ENCODE measurements around the gene SGTA.
A peak's percentile ranks its signal among the peaks of the same experiment; 100 is the strongest.

SGTA gene, protein sequence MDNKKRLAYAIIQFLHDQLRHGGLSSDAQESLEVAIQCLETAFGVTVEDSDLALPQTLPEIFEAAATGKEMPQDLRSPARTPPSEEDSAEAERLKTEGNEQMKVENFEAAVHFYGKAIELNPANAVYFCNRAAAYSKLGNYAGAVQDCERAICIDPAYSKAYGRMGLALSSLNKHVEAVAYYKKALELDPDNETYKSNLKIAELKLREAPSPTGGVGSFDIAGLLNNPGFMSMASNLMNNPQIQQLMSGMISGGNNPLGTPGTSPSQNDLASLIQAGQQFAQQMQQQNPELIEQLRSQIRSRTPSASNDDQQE

DNA sequence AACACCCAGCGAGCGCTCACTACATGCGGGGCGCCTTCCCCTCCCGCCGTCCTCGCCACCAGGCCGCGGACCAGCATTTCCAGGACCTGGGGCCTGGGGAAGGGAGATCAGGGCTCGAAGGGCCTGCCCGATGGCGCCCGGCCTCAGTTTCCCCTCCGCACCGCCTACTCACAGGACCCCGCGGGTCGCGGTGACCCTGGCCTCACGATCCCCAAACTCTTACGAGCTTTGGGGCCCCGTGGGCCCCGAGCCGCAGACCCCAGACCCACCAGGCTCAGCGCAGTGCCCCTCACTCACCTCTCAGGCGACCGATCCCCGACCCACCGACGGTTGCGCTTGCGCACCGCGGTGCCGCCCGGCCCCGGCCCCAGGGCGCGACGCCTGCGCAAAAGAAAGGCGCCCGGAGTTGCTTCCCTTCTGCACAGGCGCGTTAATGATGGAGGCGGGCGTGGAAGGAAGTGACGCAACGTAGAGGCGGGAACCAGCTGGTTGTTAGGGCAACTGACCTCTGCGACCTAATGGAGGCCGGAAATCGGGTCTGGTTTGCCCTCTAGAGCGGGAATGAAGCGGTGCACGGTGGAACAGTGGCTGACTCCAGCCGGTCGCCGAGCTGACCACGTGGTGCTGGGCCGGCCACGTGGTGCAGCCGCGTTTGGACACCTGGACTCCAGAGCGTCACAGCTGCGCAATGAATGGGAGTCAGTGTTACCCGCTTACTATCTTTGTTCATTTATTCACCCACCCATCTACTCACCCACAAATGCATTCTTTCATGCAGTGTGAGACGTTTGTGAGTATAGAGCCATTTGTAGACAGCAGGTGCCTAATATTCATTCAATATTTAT is at the start of gene SGTA:
Gene SGTA, minus strand, starts transcription at position 338 of the 845 bp plus-strand sequence. CDS start 14,205 bp downstream, outside the sequence.
- peak within 1 kb of the TSS; percentile 63 for H3K27ac ChIP-seq (ENCODE audit: low read depth, low read length)
- H3K9me3 ChIP-seq (ENCODE audit: insufficient read depth, low read length): no peaks in the 10 kb centered on the region
- H3K4me2 ChIP-seq (ENCODE audit: low read depth, low read length, poor library complexity, severe bottlenecking): peak within 1 kb of the TSS; percentile 90
- peak within 1 kb of the TSS; percentile 87 for H3K4me3 ChIP-seq (ENCODE audit: insufficient read depth, low read length, poor library complexity, severe bottlenecking)
- no peak for TF ChIP-seq EZH2phosphoT487 (conservative IDR thresholded peaks at IDR 0.05; ENCODE audit: low read length)
- TF ChIP-seq, protein P1, sequence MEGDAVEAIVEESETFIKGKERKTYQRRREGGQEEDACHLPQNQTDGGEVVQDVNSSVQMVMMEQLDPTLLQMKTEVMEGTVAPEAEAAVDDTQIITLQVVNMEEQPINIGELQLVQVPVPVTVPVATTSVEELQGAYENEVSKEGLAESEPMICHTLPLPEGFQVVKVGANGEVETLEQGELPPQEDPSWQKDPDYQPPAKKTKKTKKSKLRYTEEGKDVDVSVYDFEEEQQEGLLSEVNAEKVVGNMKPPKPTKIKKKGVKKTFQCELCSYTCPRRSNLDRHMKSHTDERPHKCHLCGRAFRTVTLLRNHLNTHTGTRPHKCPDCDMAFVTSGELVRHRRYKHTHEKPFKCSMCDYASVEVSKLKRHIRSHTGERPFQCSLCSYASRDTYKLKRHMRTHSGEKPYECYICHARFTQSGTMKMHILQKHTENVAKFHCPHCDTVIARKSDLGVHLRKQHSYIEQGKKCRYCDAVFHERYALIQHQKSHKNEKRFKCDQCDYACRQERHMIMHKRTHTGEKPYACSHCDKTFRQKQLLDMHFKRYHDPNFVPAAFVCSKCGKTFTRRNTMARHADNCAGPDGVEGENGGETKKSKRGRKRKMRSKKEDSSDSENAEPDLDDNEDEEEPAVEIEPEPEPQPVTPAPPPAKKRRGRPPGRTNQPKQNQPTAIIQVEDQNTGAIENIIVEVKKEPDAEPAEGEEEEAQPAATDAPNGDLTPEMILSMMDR (IDR thresholded peaks at IDR 0.05; ENCODE audit: insufficient read depth, low read length, poor library complexity, severe bottlenecking): no peak
- peak within 1 kb of the TSS; percentile 95 for H3K9ac ChIP-seq (ENCODE audit: low read length)
- no peaks in the 10 kb centered on the region for H3K36me3 ChIP-seq (ENCODE audit: low read length)
- H3K79me2 ChIP-seq (ENCODE audit: insufficient read depth, low read length): peaks cover 77% of the 10 kb centered on the region
- no peaks in the 10 kb centered on the region for H3K27me3 ChIP-seq (ENCODE audit: low read length)
- H2AFZ ChIP-seq (ENCODE audit: low read depth, low read length, severe bottlenecking): peak within 1 kb of the TSS; percentile 49
- H4K20me1 ChIP-seq (ENCODE audit: low read depth, low read length): no peaks in the 10 kb centered on the region; the same call in 1 of the 2 replicates
- H3F3A ChIP-seq (ENCODE audit: insufficient read depth): peaks cover 13% of the 10 kb centered on the region
- no peaks in the 10 kb centered on the region for H3K9me2 ChIP-seq (replicated peaks; ENCODE audit: insufficient read depth, low read length)

DNA sequence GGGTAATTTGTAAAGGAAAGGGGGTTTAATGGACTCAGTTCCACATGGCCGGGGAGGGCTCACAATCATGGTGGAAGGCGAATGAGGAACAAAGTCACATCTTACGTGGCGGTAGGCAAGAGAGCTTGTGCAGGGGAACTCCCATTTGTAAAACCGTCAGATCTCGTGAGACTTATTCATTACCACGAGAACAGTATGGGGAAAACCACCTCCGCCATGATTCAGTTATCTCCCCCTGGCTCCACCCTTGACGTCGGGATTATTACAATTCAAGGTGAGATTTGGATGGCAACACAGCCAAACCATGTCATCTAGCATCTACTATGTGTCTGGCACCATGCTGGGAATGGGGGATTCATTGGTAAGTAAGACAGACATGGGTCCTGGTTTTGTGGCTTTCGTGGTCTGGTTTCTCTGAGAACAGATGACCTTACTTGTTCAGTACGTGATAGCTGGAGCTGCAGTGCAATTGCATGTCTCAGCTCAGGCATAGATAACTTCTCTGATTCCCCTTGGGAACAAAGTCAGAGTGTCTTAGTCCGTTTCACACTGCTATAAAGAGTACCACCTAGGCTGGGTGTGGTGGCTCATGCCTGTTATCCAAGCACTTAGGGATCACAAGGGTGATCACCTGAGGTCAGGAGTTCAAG is 44.9 kb upstream of the SGTA start:
- Histone ChIP-seq H3K27me3 (ENCODE audit: low read length) (no peaks in the 10 kb centered on the region), H3K9me2 (replicated peaks; ENCODE audit: insufficient read depth, low read length) (no peaks in the 10 kb centered on the region), H3K79me2 (ENCODE audit: insufficient read depth, low read length) (no peaks in the 10 kb centered on the region), H3K9ac (ENCODE audit: low read length) (no peak overlapping the region), H3K4me2 (ENCODE audit: low read depth, low read length, poor library complexity, severe bottlenecking) (no peak overlapping the region), H3K36me3 (ENCODE audit: low read length) (no peaks in the 10 kb centered on the region), H3K27ac (ENCODE audit: low read depth, low read length) (no peak overlapping the region), H3F3A (ENCODE audit: insufficient read depth) (no peaks in the 10 kb centered on the region), H3K4me3 (ENCODE audit: insufficient read depth, low read length, poor library complexity, severe bottlenecking) (no peak overlapping the region), H4K20me1 (ENCODE audit: low read depth, low read length) (no peaks in the 10 kb centered on the region), H2AFZ (ENCODE audit: low read depth, low read length, severe bottlenecking) (no peak overlapping the region), H3K9me3 (ENCODE audit: insufficient read depth, low read length) (0 out of 2 replicates have a peak, but pooled peaks cover 4% of the 10 kb centered on the region)
- TF ChIP-seq, protein P1 (IDR thresholded peaks at IDR 0.05; ENCODE audit: insufficient read depth, low read length, poor library complexity, severe bottlenecking): no peak
- no peak for TF ChIP-seq EZH2phosphoT487 (conservative IDR thresholded peaks at IDR 0.05; ENCODE audit: low read length)

DNA sequence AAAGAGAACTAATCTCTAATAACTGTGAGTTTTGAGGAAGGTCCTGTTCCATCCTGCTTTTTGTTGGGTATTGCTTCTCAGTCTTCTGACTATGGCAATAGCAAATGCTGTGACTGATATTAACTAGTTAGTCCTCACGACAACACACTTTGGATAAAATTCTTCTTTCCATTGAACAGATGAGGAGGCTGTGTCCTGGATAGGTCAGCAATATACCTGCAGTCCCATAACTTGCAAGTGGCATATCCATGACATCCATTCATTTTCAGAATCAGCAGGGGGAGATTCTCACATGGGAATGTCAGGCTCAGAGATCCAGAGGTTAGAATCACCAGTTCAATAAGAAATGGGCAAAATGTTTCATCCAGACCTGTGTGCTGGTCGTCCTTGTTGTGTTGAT is 43.9 kb upstream of the SGTA start:
- H3K36me3 ChIP-seq (ENCODE audit: low read length): no peaks in the 10 kb centered on the region
- no peaks in the 10 kb centered on the region for H4K20me1 ChIP-seq (ENCODE audit: low read depth, low read length)
- TF ChIP-seq, protein P1 (IDR thresholded peaks at IDR 0.05; ENCODE audit: insufficient read depth, low read length, poor library complexity, severe bottlenecking): no peak
- TF ChIP-seq EZH2phosphoT487 (conservative IDR thresholded peaks at IDR 0.05; ENCODE audit: low read length): no peak
- H3K27me3 ChIP-seq (ENCODE audit: low read length): no peaks in the 10 kb centered on the region
- H3K9me3 ChIP-seq (ENCODE audit: insufficient read depth, low read length): no peaks in the 10 kb centered on the region
- no peak overlapping the region for H3K9ac ChIP-seq (ENCODE audit: low read length)
- no peak overlapping the region for H3K27ac ChIP-seq (ENCODE audit: low read depth, low read length)
- no peak overlapping the region for H2AFZ ChIP-seq (ENCODE audit: low read depth, low read length, severe bottlenecking)
- H3K4me2 ChIP-seq (ENCODE audit: low read depth, low read length, poor library complexity, severe bottlenecking): no peak overlapping the region
- H3F3A ChIP-seq (ENCODE audit: insufficient read depth): no peaks in the 10 kb centered on the region
- H3K9me2 ChIP-seq (replicated peaks; ENCODE audit: insufficient read depth, low read length): no peaks in the 10 kb centered on the region
- H3K4me3 ChIP-seq (ENCODE audit: insufficient read depth, low read length, poor library complexity, severe bottlenecking): no peak overlapping the region
- H3K79me2 ChIP-seq (ENCODE audit: insufficient read depth, low read length): no peaks in the 10 kb centered on the region

Measured in SU-DHL-6 (cell line).